ENCODE results near the gene STAC. TPM values are rescaled to one million over a fixed set of nuclear protein-coding genes. Genes with fewer than 3 reads are reported as not detected.
"Not testable (repeated sequence)": the region's sequence is repeated elsewhere in the genome, so short reads cannot be mapped to it uniquely, and the experiment has no call there.

Gene STAC
- total RNA-seq, 2 experiments from 2014 or later = not detected

DNA sequence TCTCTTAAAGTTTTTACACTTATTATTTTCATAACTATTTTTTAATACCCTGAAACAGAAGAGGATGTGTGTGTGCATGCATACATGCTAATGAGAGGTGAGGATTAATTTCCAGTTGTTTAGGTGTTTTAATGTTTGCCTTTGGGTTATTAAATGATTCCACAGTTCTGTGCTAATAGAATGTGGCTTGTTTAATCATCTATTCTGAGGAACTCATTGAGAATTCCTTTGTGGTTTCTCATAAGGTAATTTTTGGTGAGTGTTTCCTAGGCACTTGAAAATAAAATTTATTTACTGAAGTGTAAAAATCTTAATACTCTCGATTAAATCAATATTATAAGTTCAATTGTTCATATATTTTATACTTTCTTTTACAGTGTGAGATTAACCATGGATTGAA is 38.0 kb downstream of the STAC start:
- intact Hi-C loops (cut with micrococcal nuclease) = no loop called here
- no peak overlapping the region for H3K27ac Mint-ChIP-seq
- no peak overlapping the region for H3K4me3 Mint-ChIP-seq
- peaks cover 2% of the 10 kb centered on the region for H3K27me3 Mint-ChIP-seq (ENCODE audit: low read depth)
- no peaks in the 10 kb centered on the region for H3K4me1 Mint-ChIP-seq (ENCODE audit: low read depth)
- peaks cover 4% of the 10 kb centered on the region for H3K9me3 Mint-ChIP-seq
- H3K36me3 Mint-ChIP-seq (ENCODE audit: low read depth) = no peaks in the 10 kb centered on the region
- no peak for DNase-seq
- CTCF ChIA-PET = no interaction called here

DNA sequence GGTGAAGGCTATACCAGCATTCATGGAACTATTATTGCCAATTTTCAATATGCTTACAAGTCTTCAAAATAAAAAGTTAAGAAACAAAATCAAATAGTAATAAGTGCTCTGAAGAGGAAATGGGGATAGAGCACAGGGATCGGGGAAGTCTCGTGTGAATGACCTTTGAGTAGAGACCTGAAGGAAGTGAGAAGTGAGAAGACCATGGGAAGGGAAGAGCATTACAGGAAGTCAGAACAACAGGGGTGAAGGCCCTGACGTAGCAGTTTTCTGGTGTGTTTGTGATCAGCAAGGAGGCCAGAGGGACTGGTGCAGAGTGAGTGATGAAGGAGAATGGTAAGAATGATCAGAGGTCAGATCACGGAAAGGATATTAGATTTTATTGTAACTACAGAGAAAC is 48.1 kb downstream of the STAC start:
- no peak for DNase-seq
- Mint-ChIP-seq H3K4me3 (no peak overlapping the region), H3K27me3 (ENCODE audit: low read depth) (no peaks in the 10 kb centered on the region), H3K9me3 (no peaks in the 10 kb centered on the region), H3K27ac (no peak overlapping the region), H3K36me3 (ENCODE audit: low read depth) (no peaks in the 10 kb centered on the region), H3K4me1 (ENCODE audit: low read depth) (no peaks in the 10 kb centered on the region)
- intact Hi-C loops (cut with micrococcal nuclease) = no loop called here
- CTCF ChIA-PET = no interaction called here

- no peaks in the 10 kb centered on the region for H3K36me3 Mint-ChIP-seq (ENCODE audit: low read depth)
- intact Hi-C loops (cut with micrococcal nuclease) = no loop called here
These were observed 49.7 kb downstream of the STAC start for GRCh38 chr3:36429986-36430485.

GRCh38 chr3:36433511-36433910 is 53.2 kb downstream of the STAC start:
- no peaks in the 10 kb centered on the region for H3K4me1 Mint-ChIP-seq (ENCODE audit: low read depth)
- DNase-seq = no peak
- no peak overlapping the region for H3K27ac Mint-ChIP-seq
- H3K27me3 Mint-ChIP-seq (ENCODE audit: low read depth) = no peaks in the 10 kb centered on the region
- no peaks in the 10 kb centered on the region for H3K36me3 Mint-ChIP-seq (ENCODE audit: low read depth)
- intact Hi-C loops (cut with micrococcal nuclease) = no loop called here
- no peak overlapping the region for H3K4me3 Mint-ChIP-seq
- no peaks in the 10 kb centered on the region for H3K9me3 Mint-ChIP-seq
- CTCF ChIA-PET = no interaction called here

More at GRCh38 chr3:36429986-36430485, 49.7 kb downstream of the STAC start:
- DNase-seq = no peak
- CTCF ChIA-PET = no interaction called here
- Mint-ChIP-seq H3K27ac (no peak overlapping the region), H3K4me1 (ENCODE audit: low read depth) (no peaks in the 10 kb centered on the region), H3K4me3 (no peak overlapping the region), H3K27me3 (ENCODE audit: low read depth) (no peaks in the 10 kb centered on the region), H3K9me3 (no peaks in the 10 kb centered on the region)

DNA sequence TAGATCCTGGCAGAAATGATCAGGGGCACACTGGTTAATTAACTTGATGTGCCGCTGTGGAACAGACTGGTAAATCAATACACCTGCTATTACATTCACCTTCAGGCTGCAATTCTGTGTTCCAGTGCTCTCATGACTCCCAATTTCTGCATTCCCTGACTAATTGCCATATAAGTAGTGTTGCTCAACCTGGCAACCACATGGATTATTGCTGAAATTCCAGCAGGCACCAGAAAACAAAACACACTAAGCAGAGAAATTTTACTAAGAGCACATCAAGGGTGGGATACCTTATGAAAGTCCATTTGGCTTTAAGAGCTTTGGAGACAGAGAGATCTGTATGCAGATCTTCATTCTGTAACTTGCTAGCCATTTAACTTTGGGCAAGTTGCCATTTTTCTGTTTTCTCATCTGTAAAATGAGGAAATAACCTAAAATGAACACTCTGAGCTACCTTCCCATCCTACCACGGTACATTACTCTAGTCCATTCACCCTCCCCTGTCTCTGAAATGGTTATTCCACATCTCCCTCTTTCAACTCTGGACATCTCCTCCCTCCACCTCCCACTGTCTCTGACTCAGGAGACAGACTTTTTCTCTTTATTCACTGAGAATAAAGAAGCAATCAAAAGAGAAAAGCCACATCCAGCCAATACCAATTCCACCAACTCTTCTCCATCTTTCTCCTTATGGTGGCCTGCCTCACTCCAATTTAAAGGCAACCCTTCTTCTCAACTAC is 54.6 kb downstream of the STAC start:
- DNase-seq = no peak
- Mint-ChIP-seq H3K27me3 (ENCODE audit: low read depth) (no peaks in the 10 kb centered on the region), H3K4me3 (no peak overlapping the region), H3K9me3 (no peaks in the 10 kb centered on the region), H3K36me3 (ENCODE audit: low read depth) (no peaks in the 10 kb centered on the region), H3K27ac (no peak overlapping the region), H3K4me1 (ENCODE audit: low read depth) (no peaks in the 10 kb centered on the region)
- intact Hi-C loops (cut with micrococcal nuclease) = no loop called here
- CTCF ChIA-PET = interaction anchor here (0.6 kb wide), 1 partner anchor 297 kb away, joined by 3 read pairs; no protein-coding TSS in a partner anchor

GRCh38 chr3:36443028-36443686 is 62.9 kb downstream of the STAC start:
- Mint-ChIP-seq H3K4me3 (no peak overlapping the region), H3K9me3 (no peaks in the 10 kb centered on the region), H3K36me3 (ENCODE audit: low read depth) (no peaks in the 10 kb centered on the region), H3K27ac (no peak overlapping the region), H3K4me1 (ENCODE audit: low read depth) (no peaks in the 10 kb centered on the region), H3K27me3 (ENCODE audit: low read depth) (no peaks in the 10 kb centered on the region)
- intact Hi-C loops (cut with micrococcal nuclease) = no loop called here
- no peak for DNase-seq
- CTCF ChIA-PET = no interaction called here

DNA sequence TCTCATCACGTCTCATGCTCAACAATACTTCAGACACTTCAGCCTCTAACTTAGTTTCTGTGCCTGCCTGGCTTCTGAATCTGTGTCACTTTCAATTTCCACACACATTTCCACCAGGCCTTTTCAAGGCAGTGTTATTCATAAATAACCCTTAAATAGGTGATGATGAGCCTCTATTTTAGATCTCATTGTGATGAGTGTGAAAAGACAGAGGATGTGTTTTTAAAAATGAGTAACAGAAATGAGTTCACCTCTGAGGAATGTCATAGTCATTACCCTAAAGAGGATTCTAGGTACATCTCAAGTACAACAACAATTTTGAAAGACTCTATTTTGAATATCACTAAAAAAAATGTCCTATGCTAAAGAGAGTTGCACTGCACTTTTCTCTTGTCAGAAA is 64.6 kb downstream of the STAC start:
- Mint-ChIP-seq H3K27me3 (ENCODE audit: low read depth) (no peaks in the 10 kb centered on the region), H3K27ac (no peak overlapping the region), H3K4me3 (no peak overlapping the region), H3K9me3 (no peaks in the 10 kb centered on the region), H3K4me1 (ENCODE audit: low read depth) (no peaks in the 10 kb centered on the region), H3K36me3 (ENCODE audit: low read depth) (no peaks in the 10 kb centered on the region)
- no peak for DNase-seq
- CTCF ChIA-PET = no interaction called here
- intact Hi-C loops (cut with micrococcal nuclease) = no loop called here

DNA sequence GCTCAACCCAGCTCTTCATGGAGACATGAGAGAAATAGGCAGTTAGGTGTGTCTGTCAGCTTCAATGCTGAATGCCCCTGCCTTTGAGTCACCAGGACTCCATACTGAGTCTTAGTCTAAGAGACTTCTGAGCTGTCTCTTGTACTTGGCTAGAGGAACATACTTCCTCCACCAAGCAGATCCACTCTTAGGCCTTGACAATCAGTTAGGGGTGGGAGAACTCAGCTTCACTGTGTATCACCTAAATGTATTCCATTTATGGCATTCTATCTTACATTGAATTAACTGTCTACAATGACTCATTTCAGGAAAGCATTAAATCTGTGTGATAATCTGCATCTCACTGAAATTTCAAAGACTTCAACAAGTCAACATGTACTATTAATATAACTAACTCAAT is 66.0 kb downstream of the STAC start:
- Mint-ChIP-seq H3K4me3 (no peak overlapping the region), H3K9me3 (no peaks in the 10 kb centered on the region), H3K36me3 (ENCODE audit: low read depth) (no peaks in the 10 kb centered on the region), H3K27me3 (ENCODE audit: low read depth) (no peaks in the 10 kb centered on the region), H3K27ac (no peak overlapping the region), H3K4me1 (ENCODE audit: low read depth) (no peaks in the 10 kb centered on the region)
- CTCF ChIA-PET = no interaction called here
- no peak for DNase-seq
- intact Hi-C loops (cut with micrococcal nuclease) = no loop called here

DNA sequence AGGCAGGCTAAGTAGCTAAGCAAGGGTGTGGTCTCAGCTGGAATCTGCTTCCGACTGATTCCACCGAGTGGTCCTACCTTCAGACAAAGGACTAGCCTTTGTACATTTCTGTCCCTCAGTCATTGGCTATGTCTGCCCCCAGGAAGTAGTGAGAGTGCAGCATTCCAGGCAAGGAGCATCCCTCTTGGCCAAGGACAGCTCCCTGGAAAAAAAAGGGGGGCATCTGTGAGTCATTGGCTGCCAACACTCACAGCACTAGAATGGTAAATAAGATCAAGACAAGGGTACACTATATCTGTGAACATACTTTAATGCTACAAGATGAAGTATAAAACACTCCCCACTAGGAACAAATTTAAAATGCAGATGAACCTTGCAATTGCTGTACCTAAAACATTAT is 66.8 kb downstream of the STAC start:
- Mint-ChIP-seq H3K27ac (no peak overlapping the region), H3K4me3 (no peak overlapping the region), H3K4me1 (ENCODE audit: low read depth) (no peaks in the 10 kb centered on the region), H3K9me3 (no peaks in the 10 kb centered on the region), H3K36me3 (ENCODE audit: low read depth) (no peaks in the 10 kb centered on the region), H3K27me3 (ENCODE audit: low read depth) (no peaks in the 10 kb centered on the region)
- CTCF ChIA-PET = no interaction called here
- intact Hi-C loops (cut with micrococcal nuclease) = no loop called here
- DNase-seq = no peak

- Mint-ChIP-seq H3K27me3 (ENCODE audit: low read depth) (peaks cover under 1% of the 10 kb centered on the region), H3K4me3 (no peak overlapping the region), H3K4me1 (ENCODE audit: low read depth) (no peaks in the 10 kb centered on the region), H3K36me3 (ENCODE audit: low read depth) (no peaks in the 10 kb centered on the region), H3K27ac (no peak overlapping the region), H3K9me3 (no peaks in the 10 kb centered on the region)
- CTCF ChIA-PET = no interaction called here
- intact Hi-C loops (cut with micrococcal nuclease) = no loop called here
- DNase-seq = no peak
These were observed 71.5 kb downstream of the STAC start for GRCh38 chr3:36451816-36452215.

DNA sequence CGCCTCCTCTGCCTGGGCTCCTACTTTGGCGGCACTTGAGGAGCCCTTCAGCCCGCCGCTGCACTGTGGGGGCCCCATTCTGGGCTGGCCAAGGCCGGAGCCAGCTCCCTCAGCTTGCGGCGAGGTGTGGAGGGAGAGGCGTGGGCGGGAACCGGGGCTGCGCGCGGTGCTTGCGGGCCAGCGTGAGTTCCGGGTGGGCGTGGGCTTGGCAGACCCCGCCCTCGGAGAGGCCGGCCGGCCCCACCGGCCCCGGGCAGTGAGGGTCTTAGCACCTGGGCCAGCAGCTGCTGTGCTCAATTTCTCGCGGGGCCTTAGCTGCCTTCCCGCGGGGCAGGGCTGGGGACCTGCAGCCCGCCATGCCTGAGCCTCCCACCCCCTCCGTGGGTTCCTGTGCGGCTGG is 72.9 kb downstream of the STAC start:
- not testable (repeated sequence) for H3K27ac Mint-ChIP-seq

DNA sequence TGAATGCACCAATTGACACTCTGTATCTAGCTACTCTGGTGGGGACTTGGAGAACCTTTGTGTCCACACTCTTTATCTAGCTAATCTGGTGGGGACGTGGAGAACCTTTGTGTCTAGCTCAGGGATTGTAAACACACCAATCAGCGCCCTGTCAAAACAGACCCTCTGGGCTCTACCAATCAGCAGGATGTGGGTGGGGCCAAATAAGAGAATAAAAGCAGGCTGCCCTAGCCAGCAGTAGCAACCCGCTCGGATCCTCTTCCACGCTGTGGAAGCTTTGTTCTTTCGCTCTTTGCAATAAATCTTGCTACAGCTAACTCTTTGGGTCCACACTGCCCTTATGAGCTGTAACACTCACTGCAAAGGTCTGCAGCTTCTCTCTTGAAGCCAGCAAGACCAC is 73.6 kb downstream of the STAC start:
- H3K27me3 Mint-ChIP-seq (ENCODE audit: low read depth); DNase-seq; intact Hi-C loops (cut with micrococcal nuclease); H3K27ac Mint-ChIP-seq; H3K4me1 Mint-ChIP-seq (ENCODE audit: low read depth); CTCF ChIA-PET; H3K9me3 Mint-ChIP-seq; H3K36me3 Mint-ChIP-seq (ENCODE audit: low read depth); H3K4me3 Mint-ChIP-seq: not testable (repeated sequence)

More for the DNA sequence above, 72.9 kb downstream of the STAC start:
- DNase-seq; CTCF ChIA-PET; H3K27me3 Mint-ChIP-seq (ENCODE audit: low read depth); H3K9me3 Mint-ChIP-seq; H3K36me3 Mint-ChIP-seq (ENCODE audit: low read depth); H3K4me1 Mint-ChIP-seq (ENCODE audit: low read depth); intact Hi-C loops (cut with micrococcal nuclease); H3K4me3 Mint-ChIP-seq: not testable (repeated sequence)

GRCh38 chr3:36455406-36455805 is 75.1 kb downstream of the STAC start:
- intact Hi-C loops (cut with micrococcal nuclease) = no loop called here
- DNase-seq = no peak
- H3K4me1 Mint-ChIP-seq (ENCODE audit: low read depth) = no peaks in the 10 kb centered on the region
- H3K36me3 Mint-ChIP-seq (ENCODE audit: low read depth) = no peaks in the 10 kb centered on the region
- H3K27me3 Mint-ChIP-seq (ENCODE audit: low read depth) = peaks cover 3% of the 10 kb centered on the region
- CTCF ChIA-PET = no interaction called here
- H3K27ac Mint-ChIP-seq = no peak overlapping the region
- no peaks in the 10 kb centered on the region for H3K9me3 Mint-ChIP-seq
- H3K4me3 Mint-ChIP-seq = no peak overlapping the region
